ENCODE data around the gene FAHD2A. TPM values are rescaled to one million over a fixed set of nuclear protein-coding genes. Genes with fewer than 3 reads are reported as not detected.
A peak's percentile ranks its signal among the peaks of the same experiment; 100 is the strongest.

FAHD2A gene, protein sequence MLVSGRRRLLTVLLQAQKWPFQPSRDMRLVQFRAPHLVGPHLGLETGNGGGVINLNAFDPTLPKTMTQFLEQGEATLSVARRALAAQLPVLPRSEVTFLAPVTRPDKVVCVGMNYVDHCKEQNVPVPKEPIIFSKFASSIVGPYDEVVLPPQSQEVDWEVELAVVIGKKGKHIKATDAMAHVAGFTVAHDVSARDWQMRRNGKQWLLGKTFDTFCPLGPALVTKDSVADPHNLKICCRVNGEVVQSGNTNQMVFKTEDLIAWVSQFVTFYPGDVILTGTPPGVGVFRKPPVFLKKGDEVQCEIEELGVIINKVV
- 23.9 to 30.4 TPM (median 27.4 TPM) in 3 replicates for total RNA-seq
- long read RNA-seq, full-length matches to known transcripts: 31 of 61 reads
- long read RNA-seq, partial matches to known transcripts: 7 of 61 reads
- long read RNA-seq, other reads (novel, unspliced or antisense): 23 of 61 reads

DNA sequence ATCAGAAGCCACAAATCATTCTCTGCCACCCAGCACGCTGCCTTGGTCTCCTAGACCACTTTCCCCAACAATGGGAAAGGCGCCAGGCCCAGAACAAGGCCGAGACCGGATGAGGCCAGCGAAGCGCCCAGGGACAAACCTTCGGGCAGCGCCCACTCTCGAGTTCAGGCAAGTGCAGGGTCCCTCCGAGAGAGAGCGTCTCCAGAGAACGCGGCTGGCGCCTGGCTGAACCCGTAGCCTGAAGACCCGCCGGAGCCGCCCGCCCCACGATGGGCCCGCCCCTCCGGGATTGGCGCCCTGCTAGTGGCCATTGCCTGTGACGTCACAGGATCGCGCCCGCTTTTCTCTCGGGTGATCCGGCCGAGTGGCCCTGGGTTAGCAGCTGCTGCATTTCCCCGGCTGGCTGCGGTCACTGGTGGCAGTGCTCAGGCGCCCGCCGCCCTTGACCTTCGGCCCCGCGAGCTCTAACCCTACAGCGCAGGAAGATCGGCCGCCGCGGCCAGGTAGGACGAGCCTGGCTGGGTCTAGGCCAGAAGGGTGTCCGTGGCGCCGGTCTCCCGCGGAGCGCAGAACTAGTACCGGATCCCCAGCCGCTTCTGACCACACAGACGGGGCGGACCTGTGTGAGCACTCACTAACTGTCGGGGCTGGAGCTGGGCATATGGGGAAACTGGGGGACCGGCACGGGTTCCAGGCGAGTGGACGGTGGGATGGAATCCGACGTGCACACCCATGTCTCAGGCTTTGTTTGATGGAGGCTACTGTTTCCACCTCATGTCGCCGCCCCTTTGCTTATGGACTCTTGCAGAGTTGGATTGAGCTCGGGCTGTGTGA, at the start of gene FAHD2A:
TSS of gene FAHD2A (plus strand) at position 339 of the 834 bp plus-strand sequence. CDS start 2,851 bp downstream, outside the sequence.
- Mint-ChIP-seq H3K27ac (ENCODE audit: unreplicated experiment) (peak within 1 kb of the TSS; percentile 98), H3K27me3 (ENCODE audit: low read depth) (no peaks in the 10 kb centered on the region), H3K9me3 (ENCODE audit: low read depth) (no peaks in the 10 kb centered on the region), H3K36me3 (ENCODE audit: low read depth) (no peaks in the 10 kb centered on the region), H3K4me3 (ENCODE audit: unreplicated experiment) (peak within 1 kb of the TSS; percentile 98), H3K4me1 (ENCODE audit: low read depth) (peaks cover 25% of the 10 kb centered on the region)
- TF ChIP-seq, protein P1, sequence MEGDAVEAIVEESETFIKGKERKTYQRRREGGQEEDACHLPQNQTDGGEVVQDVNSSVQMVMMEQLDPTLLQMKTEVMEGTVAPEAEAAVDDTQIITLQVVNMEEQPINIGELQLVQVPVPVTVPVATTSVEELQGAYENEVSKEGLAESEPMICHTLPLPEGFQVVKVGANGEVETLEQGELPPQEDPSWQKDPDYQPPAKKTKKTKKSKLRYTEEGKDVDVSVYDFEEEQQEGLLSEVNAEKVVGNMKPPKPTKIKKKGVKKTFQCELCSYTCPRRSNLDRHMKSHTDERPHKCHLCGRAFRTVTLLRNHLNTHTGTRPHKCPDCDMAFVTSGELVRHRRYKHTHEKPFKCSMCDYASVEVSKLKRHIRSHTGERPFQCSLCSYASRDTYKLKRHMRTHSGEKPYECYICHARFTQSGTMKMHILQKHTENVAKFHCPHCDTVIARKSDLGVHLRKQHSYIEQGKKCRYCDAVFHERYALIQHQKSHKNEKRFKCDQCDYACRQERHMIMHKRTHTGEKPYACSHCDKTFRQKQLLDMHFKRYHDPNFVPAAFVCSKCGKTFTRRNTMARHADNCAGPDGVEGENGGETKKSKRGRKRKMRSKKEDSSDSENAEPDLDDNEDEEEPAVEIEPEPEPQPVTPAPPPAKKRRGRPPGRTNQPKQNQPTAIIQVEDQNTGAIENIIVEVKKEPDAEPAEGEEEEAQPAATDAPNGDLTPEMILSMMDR (IDR thresholded peaks at IDR 0.05): no peak
- peak; percentile 98 for DNase-seq (ENCODE audit: low spot score)

DNA sequence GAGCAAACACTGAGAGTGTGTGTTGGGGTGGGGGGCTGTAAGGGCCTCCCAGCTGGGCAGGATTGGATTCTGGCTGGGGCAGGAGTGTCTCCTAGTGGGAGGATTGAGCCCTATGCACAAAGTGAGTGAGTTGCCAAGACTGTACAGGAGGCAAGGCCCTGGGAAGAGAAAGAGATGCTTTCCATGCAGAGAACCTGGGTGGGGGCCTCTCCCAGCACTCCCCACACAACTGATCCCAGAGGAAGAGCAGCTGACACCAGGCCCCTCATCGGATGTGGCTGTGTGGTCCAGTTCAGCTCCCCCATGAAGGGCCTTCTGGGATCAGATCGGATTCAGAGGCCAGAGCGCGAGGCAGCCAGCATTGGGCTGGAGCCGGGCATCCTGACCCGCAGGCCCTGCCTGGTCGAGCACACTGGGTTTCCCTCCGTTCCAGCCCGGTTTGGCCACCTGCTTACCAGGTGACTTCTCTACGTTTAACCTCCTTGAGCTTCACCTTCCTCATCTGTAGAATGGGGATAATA, 49.4 kb upstream of the FAHD2A start:
- TF ChIP-seq, protein P1 (IDR thresholded peaks at IDR 0.05): no peak
- H3K36me3 Mint-ChIP-seq (ENCODE audit: low read depth): no peaks in the 10 kb centered on the region
- peaks cover 6% of the 10 kb centered on the region for H3K9me3 Mint-ChIP-seq (ENCODE audit: low read depth)
- no peaks in the 10 kb centered on the region for H3K4me1 Mint-ChIP-seq (ENCODE audit: low read depth)
- no peaks in the 10 kb centered on the region for H3K27me3 Mint-ChIP-seq (ENCODE audit: low read depth)
- H3K27ac Mint-ChIP-seq (ENCODE audit: unreplicated experiment): no peak overlapping the region
- DNase-seq (ENCODE audit: low spot score): no peak
- no peak overlapping the region for H3K4me3 Mint-ChIP-seq (ENCODE audit: unreplicated experiment)

DNA sequence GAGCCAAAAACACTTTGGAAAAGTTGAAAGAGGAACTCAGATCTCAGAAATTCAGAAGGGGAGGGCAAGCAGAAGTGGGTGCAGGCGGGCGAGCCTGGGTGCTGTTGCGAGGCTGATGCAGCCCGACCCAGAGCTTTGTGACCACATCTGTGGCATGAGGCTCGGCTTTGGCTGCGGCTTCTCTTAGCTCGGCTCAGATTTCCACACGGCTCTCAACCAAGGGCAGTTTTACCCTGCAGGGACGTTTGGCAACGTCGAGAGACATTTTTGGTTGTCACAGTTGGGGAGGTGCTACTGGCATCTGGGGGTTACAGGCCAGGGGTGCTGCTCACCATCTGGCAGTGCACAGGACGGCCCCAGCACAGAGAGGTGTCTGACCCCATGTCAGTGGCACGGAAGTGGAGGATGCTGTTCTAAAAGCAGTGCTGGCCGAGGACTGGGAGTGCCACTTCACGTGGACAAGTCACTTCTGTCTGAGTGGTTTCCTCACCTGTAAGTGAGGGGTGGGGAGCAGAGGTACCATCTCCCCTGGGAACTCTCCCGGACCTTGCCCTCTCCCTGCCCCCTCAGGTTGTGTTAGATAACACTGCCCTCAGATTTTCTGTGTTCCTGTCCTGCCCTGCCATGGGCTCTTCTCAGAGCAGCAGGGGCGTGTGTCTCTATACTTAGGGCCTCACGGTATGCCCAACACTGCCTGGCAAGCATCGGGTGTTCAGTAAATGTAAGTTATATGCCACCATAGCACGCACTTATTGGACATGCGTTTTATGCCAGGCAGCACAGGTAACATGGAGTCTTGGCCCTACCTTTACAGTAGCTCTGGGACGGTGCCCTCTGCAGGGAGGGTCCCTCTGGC, 48.7 kb upstream of the FAHD2A start:
- Mint-ChIP-seq H3K27ac (ENCODE audit: unreplicated experiment) (no peak overlapping the region), H3K4me1 (ENCODE audit: low read depth) (peaks cover under 1% of the 10 kb centered on the region), H3K27me3 (ENCODE audit: low read depth) (no peaks in the 10 kb centered on the region), H3K4me3 (ENCODE audit: unreplicated experiment) (no peak overlapping the region), H3K9me3 (ENCODE audit: low read depth) (peaks cover 6% of the 10 kb centered on the region), H3K36me3 (ENCODE audit: low read depth) (no peaks in the 10 kb centered on the region)
- DNase-seq (ENCODE audit: low spot score): no peak
- TF ChIP-seq, protein P1 (IDR thresholded peaks at IDR 0.05): no peak

DNA sequence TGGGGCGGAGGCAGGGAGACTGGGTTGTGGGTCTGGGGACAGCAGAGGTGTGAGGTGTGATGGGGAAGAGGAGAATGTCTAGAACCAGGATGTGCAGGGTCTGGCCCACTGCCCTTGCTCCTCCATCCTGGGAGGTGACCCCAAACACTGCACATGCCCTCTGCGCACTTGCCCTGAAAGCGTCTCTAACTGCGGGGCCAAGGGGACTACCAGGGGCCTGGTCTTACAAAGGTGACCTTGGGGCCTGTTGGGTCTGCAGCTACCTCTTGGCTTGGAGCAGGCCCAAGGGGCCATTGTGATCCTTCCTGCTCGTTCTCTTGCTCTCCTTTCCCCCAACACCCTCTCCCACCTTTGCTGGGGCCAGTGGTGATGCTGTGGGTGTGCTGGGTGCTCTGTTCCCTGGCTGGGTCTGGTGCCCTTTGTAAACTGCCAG, 48.0 kb upstream of the FAHD2A start:
- H3K27ac Mint-ChIP-seq (ENCODE audit: unreplicated experiment): no peak overlapping the region
- TF ChIP-seq, protein P1 (IDR thresholded peaks at IDR 0.05): no peak
- H3K4me1 Mint-ChIP-seq (ENCODE audit: low read depth): peaks cover 6% of the 10 kb centered on the region
- no peaks in the 10 kb centered on the region for H3K27me3 Mint-ChIP-seq (ENCODE audit: low read depth)
- H3K36me3 Mint-ChIP-seq (ENCODE audit: low read depth): no peaks in the 10 kb centered on the region
- no peak overlapping the region for H3K4me3 Mint-ChIP-seq (ENCODE audit: unreplicated experiment)
- H3K9me3 Mint-ChIP-seq (ENCODE audit: low read depth): peaks cover 6% of the 10 kb centered on the region
- DNase-seq (ENCODE audit: low spot score): no peak
